ENCODE data around the gene IL12RB1. TPM values are rescaled to one million over a fixed set of nuclear protein-coding genes. Genes with fewer than 3 reads are reported as not detected.
"Not testable (repeated sequence)": the region's sequence is repeated elsewhere in the genome, so short reads cannot be mapped to it uniquely, and the experiment has no call there.

IL12RB1 gene
- total and polyA plus RNA-seq, 8 donors = 0.33 to 5.4 (median 0.55) TPM

- peak overlapping the region; percentile 78 to 97 for H3K27ac ChIP-seq
- H3K9me3 ChIP-seq = no peaks in the 10 kb centered on the region
- H3K36me3 ChIP-seq = no peaks in the 10 kb centered on the region
- no peaks in the 10 kb centered on the region for H3K27me3 ChIP-seq
- no peak for TF ChIP-seq CTCF (IDR thresholded peaks at IDR 0.05)
- peaks cover 0 to 59% of the 10 kb centered on the region in 2 donors for H3K4me1 ChIP-seq
- intact Hi-C loops (cut with DNase I) = no loop called here
- H3K4me3 ChIP-seq = no peak overlapping the region
- ATAC-seq = peak; percentile 15
- peak in 2 of 4 donors; percentile 53 to 78 for DNase-seq
Measured at GRCh38 chr19:18090545-18091216, 3.9 kb upstream of the IL12RB1 start.

GRCh38 chr19:18089726-18090125 is 3.0 kb upstream of the IL12RB1 start:
- H3K27me3 ChIP-seq = no peaks in the 10 kb centered on the region
- intact Hi-C loops (cut with DNase I) = no loop called here
- TF ChIP-seq CTCF (IDR thresholded peaks at IDR 0.05) = no peak
- H3K27ac ChIP-seq = peak overlapping the region; percentile 42 to 97
- peaks cover 0 to 63% of the 10 kb centered on the region in 2 donors for H3K4me1 ChIP-seq
- H3K9me3 ChIP-seq = no peaks in the 10 kb centered on the region
- DNase-seq (peak in 1 of 4 donors; percentile 78), ATAC-seq (no peak)
- H3K36me3 ChIP-seq = no peaks in the 10 kb centered on the region
- H3K4me3 ChIP-seq = no peak overlapping the region

- intact Hi-C loops (cut with DNase I) = not testable (repeated sequence)
- DNase-seq = peak in 2 of 4 donors; percentile 76 to 87
Measured at GRCh38 chr19:18089096-18089541, 2.4 kb upstream of the IL12RB1 start.

GRCh38 chr19:18085702-18086457 is 854 bp downstream of the IL12RB1 start:
- Histone ChIP-seq H3K36me3 (no peaks in the 10 kb centered on the region), H3K27ac (no peak overlapping the region), H3K9me3 (no peaks in the 10 kb centered on the region), H3K27me3 (no peaks in the 10 kb centered on the region), H3K4me3 (peak overlapping the region in 1 of 2 donors; percentile 39), H3K4me1 (peaks cover 0 to 50% of the 10 kb centered on the region in 2 donors)
- DNase-seq = no peak
- TF ChIP-seq CTCF (IDR thresholded peaks at IDR 0.05) = no peak
- no peak for ATAC-seq
- intact Hi-C loops (cut with DNase I) = no loop called here

More at GRCh38 chr19:18089096-18089541, 2.4 kb upstream of the IL12RB1 start:
- Histone ChIP-seq H3K27ac (peak overlapping the region; percentile 42 to 97), H3K4me1 (peaks cover 0 to 63% of the 10 kb centered on the region in 2 donors)
- not testable (repeated sequence) for H3K36me3 ChIP-seq, H3K27me3 ChIP-seq, H3K9me3 ChIP-seq, H3K4me3 ChIP-seq
- ATAC-seq = peak; percentile 46

- ATAC-seq (no peak), DNase-seq (no peak)
- intact Hi-C loops (cut with DNase I) = no loop called here
- no peaks in the 10 kb centered on the region for H3K36me3 ChIP-seq
- H3K9me3 ChIP-seq = no peaks in the 10 kb centered on the region
- no peak for TF ChIP-seq CTCF (IDR thresholded peaks at IDR 0.05)
- H3K27ac ChIP-seq = no peak overlapping the region
- no peaks in the 10 kb centered on the region for H3K27me3 ChIP-seq
- peaks cover 0 to 32% of the 10 kb centered on the region in 2 donors for H3K4me1 ChIP-seq
- no peak overlapping the region for H3K4me3 ChIP-seq
Measured at GRCh38 chr19:18083929-18084684, 2.6 kb downstream of the IL12RB1 start.

All from left lung (tissue), 10 donors.